HAP-1 (cell line): Measurements from ENCODE around the gene PAX7.

Experiments
- DNase-seq, 2 experiments: peaks; one replicate each; pipeline ENCODE4 v3.0.0-alpha.2; 2016 to 2020; ENCODE audit warnings: low spot score in 2 of 2
- H3K27me3 ChIP-seq: fragments of 250-450 bp; sonication (Bioruptor Pico); 2 replicates; pipeline ENCODE4 v1.5.1; 2020; ENCODE audit warnings: low read depth, mild to moderate bottlenecking, moderate library complexity
- H3K36me3 ChIP-seq: fragments of 250-450 bp; sonication (Bioruptor Pico); replicated peaks from 2 replicates; pipeline ENCODE4 v1.5.1; 2020; ENCODE audit warnings: mild to moderate bottlenecking
- H3K4me1 ChIP-seq: fragments of 250-450 bp; sonication (Bioruptor Pico); 2 replicates; pipeline ENCODE4 v1.5.1; 2020; ENCODE audit warnings: mild to moderate bottlenecking
- H3K4me3 ChIP-seq: fragments of 250-450 bp; sonication (Bioruptor Pico); 2 replicates; pipeline ENCODE4 v1.5.1; 2020; ENCODE audit warnings: mild to moderate bottlenecking, moderate library complexity
- H3K9me3 ChIP-seq: fragments of 250-450 bp; sonication (Bioruptor Pico); 2 replicates; pipeline ENCODE4 v1.5.1; 2020; ENCODE audit warnings: mild to moderate bottlenecking, moderate library complexity
- in situ Hi-C: fragments of 300-500 bp; cut with MboI; formaldehyde crosslinking; loops from 3 replicates; pipeline ENCODE4 v1.14.3; 2020; ENCODE audit warnings: low sequenced_read_pairs, inconsistent platforms, mixed read lengths

The PAX7 gene

DNA sequence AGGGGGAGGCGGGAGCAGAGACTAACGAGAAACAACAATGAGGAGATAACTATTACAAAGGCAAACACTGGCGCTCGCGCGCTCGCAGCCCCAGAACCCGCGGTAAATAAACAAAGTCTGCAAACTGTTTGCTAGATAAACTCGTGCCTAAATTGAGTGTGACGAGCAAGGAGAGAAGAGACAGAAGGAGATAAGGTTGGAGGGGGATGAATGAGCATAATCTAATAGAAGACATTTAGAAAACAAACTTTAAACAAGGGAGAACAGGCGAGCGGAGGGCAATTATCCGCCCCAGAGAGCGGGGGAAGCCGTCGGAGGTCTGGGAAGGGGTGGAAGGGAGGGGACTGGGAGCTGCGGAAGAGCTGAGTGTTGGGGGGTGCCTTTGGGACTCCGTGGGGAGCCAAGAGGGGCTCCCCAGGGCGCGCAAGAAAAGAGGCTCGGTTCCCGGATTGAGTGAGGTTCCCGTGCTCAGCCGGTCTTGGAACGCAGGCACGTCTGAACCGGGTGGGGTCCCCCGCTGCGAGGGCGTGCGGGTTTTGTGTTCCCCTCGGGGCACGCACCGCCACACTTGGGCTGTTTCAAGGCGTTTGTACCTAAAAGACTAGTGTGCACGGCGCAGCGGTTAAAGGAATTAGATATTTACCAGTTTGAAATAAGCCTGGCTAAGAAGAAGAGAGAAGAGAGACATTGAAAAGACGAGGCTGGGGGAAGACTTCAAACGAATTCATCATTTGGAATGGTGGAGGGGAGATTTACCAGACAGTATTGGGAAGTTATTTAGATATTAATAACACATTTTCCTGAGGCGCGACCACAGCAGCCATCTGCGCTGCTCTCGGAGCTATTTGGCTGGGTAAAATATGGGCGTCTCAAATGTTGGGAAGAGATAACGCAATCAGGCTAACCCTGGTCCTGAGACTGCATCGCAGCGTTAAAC, 10.6 kb downstream of the PAX7 start:
- Histone ChIP-seq H3K36me3 (no peaks in the 10 kb centered on the region), H3K27me3 (peaks cover 96% of the 10 kb centered on the region), H3K4me1 (no peaks in the 10 kb centered on the region), H3K9me3 (no peaks in the 10 kb centered on the region), H3K4me3 (no peak overlapping the region)
- in situ Hi-C loops: no loop called here
- DNase-seq: no peak

DNA sequence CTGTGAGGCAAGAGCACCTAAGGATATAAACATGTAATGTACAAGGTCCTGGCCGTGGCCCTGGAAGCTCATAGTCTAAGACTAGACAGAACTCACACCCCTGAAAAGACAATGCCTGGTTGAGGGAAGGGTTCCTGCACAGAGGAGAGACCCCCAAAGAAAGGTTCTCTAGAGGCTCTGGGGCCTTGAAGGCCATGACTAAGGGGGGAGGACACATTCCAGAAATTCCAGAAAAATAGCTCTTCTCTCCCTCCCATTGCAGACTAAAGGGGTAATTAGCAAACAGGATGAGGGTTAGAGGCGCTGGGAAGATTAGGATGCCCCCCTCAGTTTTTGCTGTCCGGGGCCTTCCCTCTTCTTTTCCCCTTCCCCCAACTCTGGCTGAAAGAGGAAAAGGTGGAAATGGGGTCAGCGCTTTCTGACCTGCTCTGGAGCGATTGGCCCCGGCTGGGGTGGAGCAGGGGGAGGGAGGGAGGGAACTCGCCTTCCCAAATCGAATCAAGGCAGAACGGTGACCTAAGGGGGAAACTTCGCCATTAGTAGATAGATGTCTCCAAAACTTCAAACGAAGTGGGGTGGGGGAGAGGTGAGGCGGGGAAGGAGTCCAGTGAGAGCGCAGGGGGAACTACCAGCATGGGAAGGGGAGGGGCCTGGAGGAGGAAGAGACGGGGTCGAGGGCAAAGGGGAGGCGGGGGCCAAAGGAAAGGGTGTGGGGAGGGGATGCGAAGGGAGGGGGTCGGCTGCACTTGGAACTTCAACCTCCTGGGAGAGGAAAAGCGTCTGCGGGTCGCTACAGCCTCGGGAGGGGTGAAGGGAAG, 11.8 kb downstream of the PAX7 start:
- in situ Hi-C loops: no loop called here
- peaks cover 94% of the 10 kb centered on the region for H3K27me3 ChIP-seq
- no peak overlapping the region for H3K4me3 ChIP-seq

DNA sequence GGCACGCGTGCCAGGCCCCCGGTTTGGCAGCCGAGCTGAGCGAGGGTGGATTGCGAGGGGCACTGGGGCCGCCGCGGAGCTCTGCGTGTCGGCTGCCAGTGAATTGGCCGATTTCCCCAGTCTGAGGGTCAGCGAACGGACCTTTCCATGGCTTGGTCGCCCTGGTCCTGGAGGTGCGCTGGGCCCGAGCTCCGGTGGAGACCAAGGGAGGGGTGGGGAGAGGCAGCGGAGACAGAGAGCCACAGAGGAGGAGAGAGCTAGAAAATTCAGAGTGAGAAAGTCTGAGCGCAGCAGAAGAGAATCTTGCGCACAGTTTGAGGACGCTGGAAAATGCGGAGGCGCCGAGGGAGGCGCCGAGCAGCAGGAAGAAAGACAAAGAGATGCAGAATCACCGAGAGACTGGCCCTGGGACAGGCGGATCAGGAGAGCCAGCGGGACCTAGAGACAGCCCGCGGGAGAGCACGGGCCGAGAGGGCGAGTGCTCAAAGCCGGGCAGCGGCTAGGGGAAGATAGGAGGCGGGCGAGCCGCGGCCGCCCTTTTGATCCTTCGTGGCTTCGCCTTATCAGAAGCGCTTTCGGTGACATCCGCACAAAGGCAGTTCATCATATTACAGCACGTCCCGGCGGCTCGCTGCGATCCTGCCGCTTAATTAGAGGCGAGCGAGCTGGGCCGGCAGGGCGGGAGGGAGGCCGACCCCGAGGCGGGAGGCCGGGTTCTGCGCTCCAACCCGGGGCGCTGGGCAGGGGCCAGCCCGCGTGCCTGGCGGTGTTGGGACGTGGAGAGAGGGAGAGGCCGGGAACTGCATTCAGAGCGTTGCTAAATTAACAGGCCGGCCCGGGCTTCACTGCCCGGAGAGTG, 12.7 kb downstream of the PAX7 start:
- H3K4me1 ChIP-seq: no peaks in the 10 kb centered on the region
- H3K27me3 ChIP-seq: peaks cover 92% of the 10 kb centered on the region

More for the DNA sequence above, 11.8 kb downstream of the PAX7 start:
- no peaks in the 10 kb centered on the region for H3K36me3 ChIP-seq
- no peaks in the 10 kb centered on the region for H3K9me3 ChIP-seq
- no peaks in the 10 kb centered on the region for H3K4me1 ChIP-seq
- DNase-seq: no peak

DNA sequence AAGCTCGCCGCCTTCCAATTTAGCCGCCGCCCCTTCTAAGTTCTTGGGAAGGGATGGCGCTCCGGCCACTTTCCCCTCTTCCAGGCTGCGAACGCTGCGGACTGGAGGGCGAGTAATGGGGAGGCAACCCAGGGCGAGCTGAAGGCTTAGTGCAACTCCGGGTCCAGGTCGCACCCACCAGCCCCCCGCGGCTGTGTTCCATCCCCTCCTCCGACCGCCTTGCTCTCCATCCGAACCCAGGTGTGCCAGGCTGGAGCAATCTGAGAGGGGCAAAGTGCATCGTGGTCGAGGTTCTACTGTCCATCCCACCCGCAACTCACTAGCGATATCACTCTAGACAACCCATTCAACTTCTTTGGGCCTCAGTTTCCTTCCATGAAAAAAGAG, 13.4 kb downstream of the PAX7 start:
- in situ Hi-C loops: no loop called here
- Histone ChIP-seq H3K27me3 (peaks cover 92% of the 10 kb centered on the region), H3K9me3 (no peaks in the 10 kb centered on the region), H3K36me3 (no peaks in the 10 kb centered on the region), H3K4me3 (no peak overlapping the region), H3K4me1 (no peaks in the 10 kb centered on the region)
- DNase-seq: no peak

More for the DNA sequence above, 12.7 kb downstream of the PAX7 start:
- H3K4me3 ChIP-seq: no peak overlapping the region
- DNase-seq: no peak
- in situ Hi-C loops: no loop called here
- no peaks in the 10 kb centered on the region for H3K36me3 ChIP-seq
- no peaks in the 10 kb centered on the region for H3K9me3 ChIP-seq

DNA sequence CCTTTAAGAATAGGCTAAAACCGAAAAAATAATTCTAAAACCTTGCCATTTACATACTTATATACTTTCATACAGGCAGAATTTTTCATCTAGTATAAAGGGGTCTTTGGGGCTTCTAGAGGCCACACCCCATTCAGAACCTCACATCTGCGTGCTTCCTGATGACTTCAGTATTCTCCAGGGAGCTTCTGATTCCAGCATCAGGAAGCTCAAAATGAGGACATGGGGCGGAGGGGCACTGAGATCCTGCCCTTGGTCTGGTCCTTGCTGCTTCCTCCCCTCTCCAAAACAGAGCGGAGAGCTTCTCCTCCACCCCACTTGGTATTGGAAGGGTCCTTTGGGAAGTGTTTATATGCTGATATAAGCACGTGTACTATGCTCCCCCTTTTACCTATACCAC, 13.8 kb downstream of the PAX7 start:
- no peaks in the 10 kb centered on the region for H3K36me3 ChIP-seq
- H3K27me3 ChIP-seq: peaks cover 91% of the 10 kb centered on the region
- no peaks in the 10 kb centered on the region for H3K4me1 ChIP-seq
- in situ Hi-C loops: no loop called here
- no peak for DNase-seq
- no peak overlapping the region for H3K4me3 ChIP-seq
- H3K9me3 ChIP-seq: no peaks in the 10 kb centered on the region

DNA sequence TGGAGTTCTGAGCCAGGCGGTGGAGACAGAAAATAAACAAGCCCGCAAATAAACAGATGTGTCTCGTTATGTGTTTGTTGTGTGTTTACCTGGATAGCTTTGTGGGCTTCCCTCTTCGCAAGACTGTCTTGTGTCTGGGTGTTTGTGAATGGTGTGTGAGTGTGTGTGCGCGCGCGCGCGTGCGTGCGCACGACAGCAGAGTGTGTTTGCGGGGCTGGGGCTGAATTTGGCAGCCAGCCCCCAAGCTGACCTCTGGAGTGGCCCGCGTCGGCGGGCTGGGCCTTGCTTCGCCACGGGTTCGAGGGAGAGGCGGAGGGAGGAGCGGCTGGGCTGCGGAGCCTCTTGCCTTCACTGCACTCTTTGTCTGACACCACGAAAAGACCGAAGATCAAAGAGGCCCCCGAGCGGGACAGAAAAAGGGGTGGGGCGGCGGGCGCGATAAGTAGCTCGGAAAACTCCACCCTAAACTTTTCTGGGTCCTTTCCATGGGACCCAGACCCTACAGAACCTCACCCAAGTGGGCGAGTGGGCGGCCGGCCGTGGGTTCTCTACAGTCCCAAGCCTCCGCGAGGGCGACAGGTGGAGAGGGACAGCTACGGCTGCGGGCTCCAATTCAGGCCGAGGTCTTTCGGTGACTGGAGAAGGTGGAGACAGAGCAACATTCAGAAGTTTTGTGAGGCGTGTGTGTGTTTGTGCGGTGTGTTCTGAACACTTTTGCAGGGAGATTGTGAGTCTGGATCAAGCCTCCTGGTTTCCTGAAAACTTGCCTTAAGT, 14.5 kb downstream of the PAX7 start:
- Histone ChIP-seq H3K27me3 (peaks cover 83% of the 10 kb centered on the region), H3K4me3 (no peak overlapping the region), H3K4me1 (no peaks in the 10 kb centered on the region), H3K9me3 (no peaks in the 10 kb centered on the region), H3K36me3 (no peaks in the 10 kb centered on the region)
- in situ Hi-C loops: no loop called here
- no peak for DNase-seq

DNA sequence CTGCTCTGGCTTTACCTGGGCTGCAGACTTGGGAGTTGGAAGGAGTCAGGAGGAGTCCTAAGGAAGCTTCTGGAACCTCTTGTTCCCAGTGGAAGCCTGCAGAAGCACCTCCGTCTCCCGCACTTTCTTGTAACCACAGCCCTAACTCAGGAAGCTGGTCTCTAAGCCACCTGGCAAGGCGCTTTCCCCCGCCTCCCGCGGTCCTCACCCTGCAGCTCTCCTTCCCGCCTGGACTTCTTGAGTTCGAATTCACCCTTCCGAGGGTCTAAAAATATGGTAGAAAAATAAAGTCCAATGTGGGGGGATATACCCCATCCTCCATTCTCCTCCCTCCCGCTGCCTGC, 15.1 kb downstream of the PAX7 start:
- no peaks in the 10 kb centered on the region for H3K4me1 ChIP-seq
- H3K27me3 ChIP-seq: peaks cover 81% of the 10 kb centered on the region
- H3K4me3 ChIP-seq: no peak overlapping the region
- no peak for DNase-seq
- in situ Hi-C loops: no loop called here
- no peaks in the 10 kb centered on the region for H3K9me3 ChIP-seq
- H3K36me3 ChIP-seq: no peaks in the 10 kb centered on the region

DNA sequence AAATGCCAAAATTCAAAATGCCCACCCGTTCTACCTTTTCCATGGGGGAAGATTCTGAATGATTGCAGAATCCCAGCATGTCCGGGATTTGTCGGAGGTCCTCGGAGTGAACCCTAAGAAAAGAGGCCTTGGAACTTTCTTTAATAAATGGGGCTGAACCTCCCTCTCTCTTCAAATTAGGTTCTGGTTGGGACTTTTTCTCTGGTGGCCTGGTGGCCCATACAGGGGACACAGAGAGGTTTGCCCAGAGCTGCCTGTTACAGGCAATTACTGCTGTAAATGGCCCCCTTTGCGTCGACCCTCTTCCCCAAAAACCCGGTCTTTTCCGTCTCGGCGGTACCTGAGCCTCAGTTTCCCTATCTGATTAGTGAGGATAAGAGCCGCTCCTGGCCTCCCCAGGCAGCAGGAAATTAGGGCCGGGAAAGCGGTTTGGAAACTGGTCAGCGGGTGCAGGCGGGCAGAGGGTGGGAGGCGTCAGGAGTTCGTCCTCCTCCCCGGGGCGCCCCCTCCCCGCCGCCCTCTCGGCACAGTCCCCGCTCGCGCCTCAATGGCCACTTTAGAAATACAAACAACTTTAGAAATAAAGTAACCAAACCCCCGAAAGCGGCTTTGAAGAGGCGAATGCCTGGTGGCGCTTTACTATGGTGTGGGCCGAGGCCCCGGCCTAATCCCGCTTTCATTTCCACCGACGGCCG, 15.6 kb downstream of the PAX7 start:
- Histone ChIP-seq H3K36me3 (no peaks in the 10 kb centered on the region), H3K9me3 (no peaks in the 10 kb centered on the region), H3K4me3 (no peak overlapping the region), H3K4me1 (no peaks in the 10 kb centered on the region), H3K27me3 (peaks cover 79% of the 10 kb centered on the region)
- peak in 1 of 2 experiments; percentile 35 for DNase-seq
- in situ Hi-C loops: no loop called here

DNA sequence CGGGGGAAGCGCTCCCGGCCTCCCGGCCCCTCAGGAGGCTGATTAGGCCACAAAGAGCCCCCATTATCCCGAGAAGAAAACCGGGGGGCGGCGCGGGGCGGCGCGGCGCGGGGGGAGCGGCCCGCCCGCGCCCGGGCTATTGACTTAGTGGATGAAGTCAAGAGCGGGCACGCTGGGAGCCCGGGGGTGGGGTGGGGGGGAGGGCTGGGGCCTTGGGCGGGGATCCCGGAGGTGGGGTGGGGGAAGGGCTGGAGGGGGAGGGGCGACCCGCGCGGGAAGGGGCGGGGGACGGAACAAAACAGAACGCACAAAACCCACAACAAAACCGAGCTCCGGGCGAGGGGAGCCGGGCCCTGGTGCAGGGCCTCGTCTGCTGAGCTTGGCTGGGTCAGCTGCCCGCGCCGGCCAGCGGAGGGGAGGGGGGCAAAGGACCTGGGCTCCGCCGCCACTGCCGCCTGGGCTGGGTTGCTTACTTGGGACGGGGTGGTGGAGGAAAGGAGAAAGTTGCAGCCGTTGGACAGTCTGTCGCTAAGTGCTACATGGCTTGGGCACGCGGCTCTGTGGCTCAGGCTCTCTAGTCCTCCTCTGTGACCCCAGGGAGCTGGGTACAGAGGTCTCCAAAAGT, 16.3 kb downstream of the PAX7 start:
- Histone ChIP-seq H3K36me3 (no peaks in the 10 kb centered on the region), H3K4me1 (no peaks in the 10 kb centered on the region), H3K4me3 (no peak overlapping the region), H3K27me3 (peaks cover 75% of the 10 kb centered on the region), H3K9me3 (no peaks in the 10 kb centered on the region)
- in situ Hi-C loops: no loop called here
- peak in 1 of 2 experiments; percentile 27 for DNase-seq

DNA sequence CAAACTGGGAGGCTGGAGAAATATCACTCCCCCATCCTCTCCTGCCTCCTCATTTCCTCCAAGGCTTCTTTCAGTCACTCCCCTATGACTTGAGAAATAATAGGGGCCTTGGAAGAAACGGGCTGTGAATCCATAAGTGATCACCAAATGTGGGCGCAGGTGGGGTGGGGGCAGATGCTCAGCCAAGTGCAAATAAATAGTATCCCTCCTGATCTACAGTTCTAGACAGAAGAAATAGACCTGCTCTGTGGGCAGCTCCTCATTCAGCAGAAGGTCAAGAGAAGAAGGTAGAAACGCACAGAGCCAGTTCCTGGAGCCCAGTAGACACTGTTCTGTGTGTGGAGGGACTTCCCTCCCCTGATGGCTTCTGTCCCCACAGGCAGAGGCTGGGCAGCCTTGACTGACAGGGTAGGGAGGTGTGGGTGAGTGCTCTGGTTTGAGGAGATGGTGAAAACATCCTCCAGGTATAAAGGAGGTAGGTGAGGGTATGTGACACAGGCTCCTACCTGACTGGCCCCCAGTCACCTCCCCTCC, 17.1 kb downstream of the PAX7 start:
- Histone ChIP-seq H3K4me3 (no peak overlapping the region), H3K9me3 (no peaks in the 10 kb centered on the region), H3K27me3 (peaks cover 74% of the 10 kb centered on the region), H3K36me3 (no peaks in the 10 kb centered on the region), H3K4me1 (no peaks in the 10 kb centered on the region)
- in situ Hi-C loops: no loop called here
- DNase-seq: no peak

DNA sequence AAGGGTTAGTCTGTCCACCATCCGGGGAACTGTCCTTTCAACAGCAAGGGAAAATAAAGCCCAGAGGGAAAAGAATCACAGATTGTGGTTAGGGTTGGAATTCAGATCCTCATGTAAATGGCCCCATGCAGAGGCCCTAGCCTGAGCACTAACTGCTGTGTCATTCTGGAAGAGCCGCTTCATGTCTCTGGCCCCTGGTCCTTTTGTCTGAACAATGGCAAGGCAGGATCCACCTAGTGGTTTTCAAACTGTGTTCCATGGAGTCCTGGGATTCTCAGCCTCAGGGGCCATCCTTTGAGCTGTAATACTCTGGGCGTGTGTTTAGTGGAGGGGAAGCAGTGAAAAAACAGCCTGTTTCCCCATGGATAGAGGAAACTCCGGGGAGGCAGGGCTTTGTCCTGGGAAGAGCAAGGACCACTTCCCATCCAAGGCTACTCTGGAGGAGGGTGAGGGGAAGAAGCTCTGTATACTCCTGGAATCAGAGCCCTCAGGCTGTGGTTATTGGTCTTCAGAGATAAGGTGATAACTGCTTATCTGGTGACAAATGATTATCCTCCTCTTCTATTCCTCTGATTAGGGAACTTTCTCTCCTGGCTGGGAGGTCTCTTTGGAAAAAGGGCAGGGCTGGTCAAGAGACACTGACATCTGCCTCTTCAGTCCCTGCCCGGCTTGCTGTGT, 19.2 kb downstream of the PAX7 start:
- in situ Hi-C loops: no loop called here
- H3K27me3 ChIP-seq: peaks cover 65% of the 10 kb centered on the region

DNA sequence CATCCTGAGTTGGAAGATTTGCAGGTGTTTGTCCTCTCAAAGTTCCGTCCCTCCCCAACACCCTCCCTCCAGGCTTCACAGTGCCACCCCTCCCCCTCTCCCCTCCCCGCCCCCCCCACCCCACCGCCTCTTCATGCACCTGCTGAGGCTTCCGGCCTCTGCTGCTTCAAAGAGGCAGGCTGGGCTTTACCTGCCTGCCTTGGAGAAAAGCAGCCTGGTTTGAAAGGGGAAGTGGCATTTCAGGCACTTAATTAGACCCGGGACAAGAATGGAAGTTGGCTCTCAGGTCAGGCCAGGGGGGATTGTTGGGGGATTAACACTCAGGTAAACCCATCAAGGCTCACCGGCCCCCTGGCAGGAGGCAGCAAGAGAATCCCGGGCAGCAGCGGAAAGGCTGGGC, 21.1 kb downstream of the PAX7 start:
- H3K36me3 ChIP-seq: no peaks in the 10 kb centered on the region
- peaks cover 47% of the 10 kb centered on the region for H3K27me3 ChIP-seq
- no peak overlapping the region for H3K4me3 ChIP-seq
- H3K9me3 ChIP-seq: no peaks in the 10 kb centered on the region
- no peaks in the 10 kb centered on the region for H3K4me1 ChIP-seq
- no peak for DNase-seq
- in situ Hi-C loops: no loop called here

More for the DNA sequence above, 19.2 kb downstream of the PAX7 start:
- no peaks in the 10 kb centered on the region for H3K36me3 ChIP-seq
- no peak overlapping the region for H3K4me3 ChIP-seq
- H3K4me1 ChIP-seq: no peaks in the 10 kb centered on the region
- H3K9me3 ChIP-seq: no peaks in the 10 kb centered on the region
- DNase-seq: no peak
